Neural progenitor cell (in vitro differentiated cells): ENCODE results near the gene CENPW. TPM values are rescaled to one million over a fixed set of nuclear protein-coding genes. Genes with fewer than 3 reads are reported as not detected.

Experiments used
- DNase-seq: peaks from one replicate; pipeline ENCODE4 v3.0.0-alpha.2; 2016; ENCODE audit warnings: low spot score
- H2AFZ ChIP-seq: fragments of 200-600 bp; sonication (generic); replicated peaks from 2 replicates; pipeline ENCODE4 v1.6.1; 2016; ENCODE audit warnings: antibody characterized with exemption
- H3F3A ChIP-seq: fragments of 200-600 bp; sonication (generic); 2 replicates; pipeline ENCODE4 v1.6.1; 2016; ENCODE audit warnings: antibody characterized with exemption, low read depth
- H3K27ac ChIP-seq: fragments of 200-600 bp; sonication (generic); 2 replicates; pipeline ENCODE4 v1.5.1; 2016; ENCODE audit warnings: mild to moderate bottlenecking
- H3K27me3 ChIP-seq: fragments of 200-600 bp; sonication (generic); 2 replicates; pipeline ENCODE4 v1.6.1; 2016; ENCODE audit warnings: mild to moderate bottlenecking, moderate library complexity
- H3K36me3 ChIP-seq: fragments of 200-600 bp; sonication (generic); 2 replicates; pipeline ENCODE4 v1.5.1; 2016
- H3K4me1 ChIP-seq: fragments of 200-600 bp; sonication (generic); 2 replicates; pipeline ENCODE4 v1.6.1; 2016; ENCODE audit warnings: mixed run types
- H3K4me2 ChIP-seq: fragments of 200-600 bp; sonication (generic); 2 replicates; pipeline ENCODE4 v1.6.1; 2016
- H3K4me3 ChIP-seq: fragments of 200-600 bp; sonication (generic); 2 replicates; pipeline ENCODE4 v1.5.1; 2016
- H3K79me2 ChIP-seq: fragments of 200-600 bp; sonication (generic); 2 replicates; pipeline ENCODE4 v1.6.1; 2016; ENCODE audit warnings: low read depth
- H3K9ac ChIP-seq: fragments of 200-600 bp; sonication (generic); 2 replicates; pipeline ENCODE4 v1.6.1; 2016
- H3K9me3 ChIP-seq: fragments of 200-600 bp; sonication (generic); 2 replicates; pipeline ENCODE4 v1.5.1; 2016; ENCODE audit warnings: low read depth
- H4K20me1 ChIP-seq: fragments of 200-600 bp; sonication (generic); 2 replicates; pipeline ENCODE4 v1.6.1; 2016; ENCODE audit warnings: low read depth
- H3K27ac Mint-ChIP-seq: 3 replicates; pipeline ENCODE4 v1.8.0; 2021; ENCODE audit warnings: mixed read lengths
- H3K27me3 Mint-ChIP-seq: 2 replicates; pipeline ENCODE4 v1.8.0; 2022; ENCODE audit warnings: low read depth, mild to moderate bottlenecking, inconsistent platforms, moderate library complexity, mixed read lengths; ENCODE audit not compliant: insufficient read depth
- H3K36me3 Mint-ChIP-seq: 3 replicates; pipeline ENCODE4 v1.8.0; 2021; ENCODE audit warnings: mixed read lengths
- H3K4me1 Mint-ChIP-seq: 3 replicates; pipeline ENCODE4 v1.8.0; 2021; ENCODE audit warnings: mixed read lengths
- H3K4me3 Mint-ChIP-seq: 3 replicates; pipeline ENCODE4 v1.8.0; 2021; ENCODE audit warnings: mild to moderate bottlenecking, moderate library complexity, mixed read lengths
- H3K9me3 Mint-ChIP-seq: 3 replicates; pipeline ENCODE4 v1.8.0; 2020; ENCODE audit warnings: mixed read lengths
- CTCF ChIP-seq: fragments of 200-600 bp; sonication (generic); IDR thresholded peaks from 2 replicates; pipeline ENCODE4 v1.5.1; 2017; ENCODE audit warnings: antibody characterized with exemption, mild to moderate bottlenecking
- EZH2 ChIP-seq: fragments of 200-600 bp; sonication (generic); IDR thresholded peaks from 2 replicates; pipeline ENCODE4 v1.6.1; 2017; ENCODE audit warnings: antibody characterized with exemption, mild to moderate bottlenecking, moderate library complexity
- EZH2phosphoT487 ChIP-seq: fragments of 200-600 bp; sonication (generic); IDR thresholded peaks from 2 replicates; pipeline ENCODE4 v1.6.1; 2017; ENCODE audit warnings: antibody characterized with exemption
- total RNA-seq: library from RNA; depleted of rRNA; stranded (reverse); fragments of >200 nt; gene quantifications from 2 replicates; pipeline ENCODE4 v1.2.3, GENCODE V29; 2015; ENCODE audit warnings: low replicate concordance

Gene CENPW
- total RNA-seq, 1 donor from 2014 or later = 47.5 TPM

- Histone ChIP-seq H3K79me2 (peaks cover 60% of the 10 kb centered on the region), H4K20me1 (peaks cover 7% of the 10 kb centered on the region), H3K4me2 (peak overlapping the region; percentile 100), H3K36me3 (no peaks in the 10 kb centered on the region), H3K27me3 (no peaks in the 10 kb centered on the region), H3K9ac (peak overlapping the region; percentile 74), H2AFZ (no peak overlapping the region), H3K4me3 (peak overlapping the region; percentile 98), H3K27ac (no peak overlapping the region), H3K9me3 (no peaks in the 10 kb centered on the region), H3K4me1 (peaks cover 24% of the 10 kb centered on the region), H3F3A (peaks cover 9% of the 10 kb centered on the region)
- Mint-ChIP-seq H3K4me3 (no peak overlapping the region), H3K27me3 (no peaks in the 10 kb centered on the region), H3K36me3 (peaks cover 1% of the 10 kb centered on the region), H3K27ac (no peak overlapping the region), H3K9me3 (no peaks in the 10 kb centered on the region), H3K4me1 (peaks cover 30% of the 10 kb centered on the region)
- TF ChIP-seq CTCF (no peak), EZH2 (no peak), EZH2phosphoT487 (no peak)
- DNase-seq = no peak
These were observed 1.2 kb downstream of the CENPW start for GRCh38 chr6:126341126-126341525.

- H3K79me2 ChIP-seq = peaks cover 68% of the 10 kb centered on the region
- peaks cover 30% of the 10 kb centered on the region for H3K4me1 Mint-ChIP-seq
- DNase-seq = no peak
These were observed 4.3 kb downstream of the CENPW start for GRCh38 chr6:126344181-126344580.

GRCh38 chr6:126351960-126352359, 12.0 kb downstream of the CENPW start:
- Mint-ChIP-seq H3K4me1 (no peaks in the 10 kb centered on the region), H3K9me3 (peaks cover 9% of the 10 kb centered on the region), H3K36me3 (peaks cover 26% of the 10 kb centered on the region), H3K27me3 (no peaks in the 10 kb centered on the region), H3K4me3 (no peak overlapping the region), H3K27ac (no peak overlapping the region)
- no peak for DNase-seq
- Histone ChIP-seq H3K4me1 (no peaks in the 10 kb centered on the region), H3K4me3 (no peak overlapping the region), H3K27me3 (no peaks in the 10 kb centered on the region), H3F3A (no peaks in the 10 kb centered on the region), H3K9me3 (peaks cover 11% of the 10 kb centered on the region), H3K9ac (peak overlapping the region; percentile 8), H4K20me1 (no peaks in the 10 kb centered on the region), H3K27ac (no peak overlapping the region), H3K36me3 (peaks cover 32% of the 10 kb centered on the region), H3K4me2 (no peak overlapping the region), H3K79me2 (peaks cover under 1% of the 10 kb centered on the region), H2AFZ (no peak overlapping the region)
- no peak for TF ChIP-seq EZH2
- no peak for TF ChIP-seq EZH2phosphoT487

More at GRCh38 chr6:126344181-126344580, 4.3 kb downstream of the CENPW start:
- no peaks in the 10 kb centered on the region for H3K9me3 ChIP-seq
- peaks cover 9% of the 10 kb centered on the region for H3F3A ChIP-seq
- no peak overlapping the region for H3K4me3 ChIP-seq
- no peak overlapping the region for H2AFZ ChIP-seq
- peaks cover 9% of the 10 kb centered on the region for H3K36me3 ChIP-seq
- no peak overlapping the region for H3K9ac ChIP-seq
- no peak overlapping the region for H3K4me2 ChIP-seq
- no peaks in the 10 kb centered on the region for H3K27me3 ChIP-seq
- H3K4me3 Mint-ChIP-seq = no peak overlapping the region
- peaks cover 24% of the 10 kb centered on the region for H3K4me1 ChIP-seq
- H3K9me3 Mint-ChIP-seq = no peaks in the 10 kb centered on the region
- H3K27ac ChIP-seq = no peak overlapping the region
- H3K27ac Mint-ChIP-seq = no peak overlapping the region
- peaks cover 7% of the 10 kb centered on the region for H4K20me1 ChIP-seq
- no peaks in the 10 kb centered on the region for H3K27me3 Mint-ChIP-seq
- TF ChIP-seq CTCF (no peak), EZH2phosphoT487 (no peak), EZH2 (no peak)
- H3K36me3 Mint-ChIP-seq = peaks cover 8% of the 10 kb centered on the region

GRCh38 chr6:126352514-126352913, 12.6 kb downstream of the CENPW start:
- H3K4me2 ChIP-seq = no peak overlapping the region
- Mint-ChIP-seq H3K27me3 (no peaks in the 10 kb centered on the region), H3K9me3 (peaks cover 15% of the 10 kb centered on the region), H3K27ac (no peak overlapping the region), H3K4me1 (no peaks in the 10 kb centered on the region), H3K36me3 (peaks cover 31% of the 10 kb centered on the region), H3K4me3 (no peak overlapping the region)
- H2AFZ ChIP-seq = no peak overlapping the region
- no peak for DNase-seq
- no peaks in the 10 kb centered on the region for H3F3A ChIP-seq
- H3K79me2 ChIP-seq = no peaks in the 10 kb centered on the region
- H3K27me3 ChIP-seq = no peaks in the 10 kb centered on the region
- no peaks in the 10 kb centered on the region for H4K20me1 ChIP-seq
- no peak overlapping the region for H3K9ac ChIP-seq
- H3K4me1 ChIP-seq = no peaks in the 10 kb centered on the region
- H3K27ac ChIP-seq = no peak overlapping the region
- H3K9me3 ChIP-seq = peaks cover 12% of the 10 kb centered on the region
- TF ChIP-seq EZH2 (no peak), CTCF (no peak), EZH2phosphoT487 (no peak)
- no peak overlapping the region for H3K4me3 ChIP-seq
- H3K36me3 ChIP-seq = peaks cover 37% of the 10 kb centered on the region
